Breast epithelium (tissue), 3 donors: Measurements from ENCODE around the gene VSIG8.

Experiments
- CTCF ChIP-seq, 3 donors: fragments of 450-650 bp; IDR thresholded peaks; one replicate each; pipeline ENCODE4 v1.5.1; 2016 to 2017; ENCODE audit warnings: antibody characterized with exemption in 3 of 3, mild to moderate bottlenecking in 3 of 3, moderate library complexity in 3 of 3
- POLR2A ChIP-seq: fragments of 450-650 bp; IDR thresholded peaks from one replicate; pipeline ENCODE4 v1.6.1; 2016; ENCODE audit warnings: antibody characterized with exemption, mild to moderate bottlenecking, moderate library complexity

DNA sequence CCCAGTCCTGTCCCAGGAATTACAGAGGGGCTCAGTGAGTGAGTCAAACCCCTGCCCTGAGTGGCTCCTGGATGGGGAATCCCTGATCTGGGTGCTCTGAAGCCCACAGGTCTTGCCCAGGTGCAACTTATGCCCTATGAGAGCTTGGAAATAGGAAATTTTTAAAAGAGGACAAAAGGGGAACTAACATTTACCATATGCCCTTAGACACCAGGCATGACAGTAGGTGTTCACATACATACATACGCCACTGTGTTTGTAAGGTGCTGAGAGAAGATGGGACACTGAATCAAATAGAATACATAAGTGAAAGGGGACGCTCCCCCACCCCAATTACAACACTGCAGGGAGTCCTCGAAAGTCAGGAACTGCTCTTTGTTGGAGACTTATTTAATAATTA lies 36.1 kb upstream of the VSIG8 start:
- TF ChIP-seq CTCF (IDR thresholded peaks at IDR 0.05) (no peak), POLR2A (no peak)
